SK-N-MC (cell line): ENCODE results near the gene PVALEF.

Source experiments
- EZH2 ChIP-seq: fragments of 200-600 bp; sonication (generic); IDR thresholded peaks from one replicate; pipeline ENCODE4 v1.6.1; 2017; ENCODE audit warnings: antibody characterized with exemption
- POLR2AphosphoS5 ChIP-seq: IDR thresholded peaks from 2 replicates; pipeline ENCODE4 v1.6.1; 2012; ENCODE audit warnings: mild to moderate bottlenecking, low read depth, low read length, borderline replicate concordance

GRCh38 chr17:81127526-81128177 is 37.7 kb upstream of the PVALEF start:
- TF ChIP-seq POLR2AphosphoS5 (no peak), EZH2 (no peak)
